Mucosa of rectum (tissue), 2 donors: ENCODE measurements around the gene ESR1.
"Not testable (repeated sequence)": the region's sequence is repeated elsewhere in the genome, so short reads cannot be mapped to it uniquely, and the experiment has no call there.

ENCODE experiments used
- H3K27ac ChIP-seq, 2 donors: one replicate each; pipeline ENCODE4 v1.7.0; 2013; ENCODE audit warnings: inconsistent platforms in 2 of 2, low read depth in 2 of 2, low read length in 2 of 2
- H3K27me3 ChIP-seq, 2 donors: one replicate each; pipeline ENCODE4 v1.7.0; 2013; ENCODE audit warnings: low read length in 2 of 2; ENCODE audit not compliant: control insufficient read depth in 2 of 2, insufficient read depth in 2 of 2
- H3K36me3 ChIP-seq, 2 donors: one replicate each; pipeline ENCODE4 v1.7.0; 2013; ENCODE audit warnings: low read length in 2 of 2; ENCODE audit not compliant: control insufficient read depth in 2 of 2, insufficient read depth in 2 of 2
- H3K4me1 ChIP-seq, 2 donors: one replicate each; pipeline ENCODE4 v1.7.0; 2013; ENCODE audit warnings: low read length in 2 of 2, mild to moderate bottlenecking in 1 of 2; ENCODE audit not compliant: control insufficient read depth in 2 of 2, insufficient read depth in 2 of 2
- H3K4me3 ChIP-seq, 2 donors: one replicate each; pipeline ENCODE4 v1.7.0; 2013; ENCODE audit warnings: low read length in 2 of 2
- H3K9ac ChIP-seq, 2 donors: one replicate each; pipeline ENCODE4 v1.7.0; 2013; ENCODE audit warnings: low read length in 2 of 2, low read depth in 1 of 2, mild to moderate bottlenecking in 1 of 2
- H3K9me3 ChIP-seq, 2 donors: one replicate each; pipeline ENCODE4 v1.7.0; 2013; ENCODE audit warnings: low read length in 2 of 2; ENCODE audit not compliant: control insufficient read depth in 2 of 2
- donor health status: healthy.
- donor health status: Normal muscosa, but diverticular disease.

ESR1 gene

GRCh38 chr6:152062476-152062875, 255.0 kb downstream of the ESR1 start:
- Histone ChIP-seq H3K27me3 (no peaks in the 10 kb centered on the region), H3K36me3 (no peaks in the 10 kb centered on the region), H3K4me3 (no peak overlapping the region), H3K4me1 (no peaks in the 10 kb centered on the region), H3K9ac (no peak overlapping the region), H3K27ac (no peak overlapping the region), H3K9me3 (no peaks in the 10 kb centered on the region)

DNA sequence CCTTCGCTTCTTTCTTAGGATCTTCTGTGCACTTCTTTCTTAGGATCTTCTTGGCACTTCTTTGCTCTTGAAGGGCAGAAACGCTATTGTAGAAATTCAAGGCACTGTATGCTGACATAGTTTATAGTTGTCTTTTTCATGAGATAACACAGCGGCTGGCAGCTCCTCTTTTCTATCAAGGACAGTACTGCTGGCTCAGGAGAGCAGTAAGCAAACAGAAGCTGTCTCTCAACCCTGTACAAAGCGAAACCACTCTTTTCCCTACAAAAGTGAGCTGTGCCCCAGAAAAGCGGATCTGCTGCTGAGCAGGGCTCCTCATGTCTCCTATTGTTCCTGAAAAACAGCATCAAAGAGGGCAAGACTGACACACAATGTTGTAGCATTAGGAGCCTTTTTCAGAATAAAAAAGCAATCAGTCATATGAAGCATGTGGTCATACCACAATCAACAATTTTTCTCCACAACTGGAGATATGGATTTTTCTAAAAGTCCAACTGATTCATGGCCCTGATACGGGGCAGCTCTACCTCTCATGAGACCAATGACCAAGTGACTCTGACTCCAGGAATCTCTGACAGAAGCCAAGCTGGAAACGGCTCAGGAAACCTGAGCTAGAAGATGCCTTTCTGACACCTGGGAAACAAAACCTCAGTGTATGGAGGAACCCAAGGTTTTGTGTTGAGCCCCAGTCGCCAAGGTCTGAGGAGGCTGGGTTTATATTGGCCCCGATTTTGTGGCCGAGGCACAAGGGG, 255.9 kb downstream of the ESR1 start:
- Histone ChIP-seq H3K27ac (no peak overlapping the region), H3K4me1 (no peaks in the 10 kb centered on the region), H3K4me3 (no peak overlapping the region), H3K27me3 (no peaks in the 10 kb centered on the region), H3K36me3 (no peaks in the 10 kb centered on the region), H3K9ac (no peak overlapping the region), H3K9me3 (no peaks in the 10 kb centered on the region)

DNA sequence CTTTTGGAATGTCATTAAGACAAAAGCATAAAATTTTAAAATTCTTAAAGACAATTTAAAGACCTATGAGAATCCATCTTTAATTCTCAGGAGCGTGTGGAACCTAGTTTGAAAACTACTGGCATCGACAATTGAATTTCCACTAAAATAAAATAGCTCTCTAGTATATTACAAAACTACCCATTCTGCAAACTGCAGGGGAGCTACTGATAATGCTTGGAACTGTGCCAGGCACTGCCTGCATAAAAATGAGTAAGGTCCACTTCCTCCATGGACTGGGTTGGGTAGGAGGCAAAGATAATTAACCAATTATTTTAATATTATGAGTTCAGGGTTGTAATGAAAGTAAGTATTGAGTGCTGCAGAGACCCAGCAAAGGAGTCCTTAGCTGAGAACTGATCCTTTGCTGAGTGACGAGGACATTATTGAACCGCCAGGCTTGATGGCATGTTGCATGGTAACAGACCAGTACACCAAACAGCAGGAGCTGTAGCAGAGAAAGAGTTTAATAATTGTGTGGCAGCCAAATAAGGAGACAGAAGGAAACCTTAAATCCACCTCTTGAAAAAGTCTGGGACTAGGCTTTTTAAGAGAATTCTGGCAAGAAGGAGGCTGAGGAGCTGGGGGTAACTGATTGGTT, 261.3 kb downstream of the ESR1 start:
- no peak overlapping the region for H3K9ac ChIP-seq

DNA sequence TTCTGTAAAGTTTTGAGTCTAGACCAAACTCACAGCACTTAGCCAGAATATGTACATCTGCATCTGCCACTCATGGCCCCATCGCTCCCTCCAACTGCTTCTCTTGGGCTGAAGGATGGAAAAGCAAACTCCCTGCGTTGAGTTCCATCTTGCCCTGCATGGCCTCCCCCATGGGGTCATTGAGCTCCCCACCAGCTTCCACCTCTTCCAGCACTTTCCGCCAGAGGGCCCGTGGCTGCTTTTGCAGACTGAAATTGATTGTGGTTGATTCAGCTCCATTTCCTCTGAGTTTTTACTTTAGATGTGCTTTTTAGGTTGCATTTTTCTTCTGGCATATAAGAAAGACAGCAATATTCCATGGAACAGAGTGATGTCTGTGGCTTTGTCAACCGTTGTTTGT, 263.1 kb downstream of the ESR1 start:
- Histone ChIP-seq H3K4me1 (no peaks in the 10 kb centered on the region), H3K9ac (no peak overlapping the region), H3K4me3 (no peak overlapping the region), H3K27me3 (no peaks in the 10 kb centered on the region), H3K9me3 (no peaks in the 10 kb centered on the region), H3K36me3 (no peaks in the 10 kb centered on the region), H3K27ac (no peak overlapping the region)

More for the DNA sequence above, 261.3 kb downstream of the ESR1 start:
- Histone ChIP-seq H3K9me3 (no peaks in the 10 kb centered on the region), H3K36me3 (no peaks in the 10 kb centered on the region), H3K4me3 (no peak overlapping the region), H3K4me1 (no peaks in the 10 kb centered on the region), H3K27ac (no peak overlapping the region), H3K27me3 (no peaks in the 10 kb centered on the region)

DNA sequence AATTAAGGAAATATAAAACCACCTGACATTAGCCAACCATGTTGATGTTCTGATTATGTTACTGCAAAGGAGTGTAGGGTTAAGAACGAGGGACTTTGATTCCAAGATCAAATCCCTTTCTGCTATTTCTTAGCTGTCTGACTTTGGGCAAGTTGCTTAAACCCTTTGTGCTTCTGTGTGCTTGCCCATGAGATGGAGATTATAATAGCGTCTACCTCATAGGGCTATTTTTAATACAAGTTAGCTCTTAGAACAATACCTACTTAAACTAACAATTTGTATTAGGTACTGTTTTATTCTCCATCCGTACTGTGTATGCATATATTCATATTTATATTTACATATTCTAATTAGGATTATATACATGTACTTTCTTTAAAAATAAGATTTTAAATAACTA, 263.8 kb downstream of the ESR1 start:
- no peaks in the 10 kb centered on the region for H3K36me3 ChIP-seq
- H3K27me3 ChIP-seq = no peaks in the 10 kb centered on the region
- H3K9ac ChIP-seq = no peak overlapping the region
- H3K4me3 ChIP-seq = no peak overlapping the region
- no peak overlapping the region for H3K27ac ChIP-seq
- H3K4me1 ChIP-seq = no peaks in the 10 kb centered on the region
- no peaks in the 10 kb centered on the region for H3K9me3 ChIP-seq

- Histone ChIP-seq H3K9ac (no peak overlapping the region), H3K4me3 (no peak overlapping the region), H3K36me3 (no peaks in the 10 kb centered on the region), H3K27ac (no peak overlapping the region), H3K4me1 (no peaks in the 10 kb centered on the region), H3K9me3 (no peaks in the 10 kb centered on the region), H3K27me3 (no peaks in the 10 kb centered on the region)
These were observed 264.4 kb downstream of the ESR1 start for GRCh38 chr6:152071843-152072242.

DNA sequence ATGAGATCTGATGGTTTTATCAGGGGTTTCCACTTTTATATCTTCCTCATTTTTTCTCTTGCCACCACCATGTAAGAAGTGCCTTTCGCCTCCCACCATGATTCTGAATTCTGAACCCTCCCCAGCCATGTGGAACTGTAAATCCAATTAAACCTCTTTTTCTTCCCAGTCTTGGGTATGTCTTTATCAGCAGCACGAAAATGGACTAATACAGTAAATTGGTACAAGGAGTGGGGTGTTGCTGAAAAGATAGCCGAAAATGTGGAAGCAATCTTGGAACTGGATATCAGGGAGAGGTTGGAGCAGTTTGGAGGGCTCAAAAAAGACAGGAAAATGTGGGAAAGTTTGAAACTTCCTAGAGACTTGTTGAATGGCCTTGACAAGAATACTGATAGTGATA, 268.8 kb downstream of the ESR1 start:
- not testable (repeated sequence) for H3K4me3 ChIP-seq, H3K27ac ChIP-seq, H3K9me3 ChIP-seq, H3K36me3 ChIP-seq, H3K4me1 ChIP-seq, H3K27me3 ChIP-seq, H3K9ac ChIP-seq

- no peak overlapping the region for H3K27ac ChIP-seq
- no peak overlapping the region for H3K9ac ChIP-seq
- H3K9me3 ChIP-seq = no peaks in the 10 kb centered on the region
- no peaks in the 10 kb centered on the region for H3K36me3 ChIP-seq
- no peaks in the 10 kb centered on the region for H3K27me3 ChIP-seq
- no peak overlapping the region for H3K4me3 ChIP-seq
- no peaks in the 10 kb centered on the region for H3K4me1 ChIP-seq
These were observed 270.5 kb downstream of the ESR1 start for GRCh38 chr6:152078001-152078400.

- no peak overlapping the region for H3K27ac ChIP-seq
- no peaks in the 10 kb centered on the region for H3K4me1 ChIP-seq
- no peaks in the 10 kb centered on the region for H3K27me3 ChIP-seq
- H3K9ac ChIP-seq = no peak overlapping the region
- H3K36me3 ChIP-seq = no peaks in the 10 kb centered on the region
- no peaks in the 10 kb centered on the region for H3K9me3 ChIP-seq
- H3K4me3 ChIP-seq = no peak overlapping the region
These were observed 271.3 kb downstream of the ESR1 start for GRCh38 chr6:152078804-152079203.

DNA sequence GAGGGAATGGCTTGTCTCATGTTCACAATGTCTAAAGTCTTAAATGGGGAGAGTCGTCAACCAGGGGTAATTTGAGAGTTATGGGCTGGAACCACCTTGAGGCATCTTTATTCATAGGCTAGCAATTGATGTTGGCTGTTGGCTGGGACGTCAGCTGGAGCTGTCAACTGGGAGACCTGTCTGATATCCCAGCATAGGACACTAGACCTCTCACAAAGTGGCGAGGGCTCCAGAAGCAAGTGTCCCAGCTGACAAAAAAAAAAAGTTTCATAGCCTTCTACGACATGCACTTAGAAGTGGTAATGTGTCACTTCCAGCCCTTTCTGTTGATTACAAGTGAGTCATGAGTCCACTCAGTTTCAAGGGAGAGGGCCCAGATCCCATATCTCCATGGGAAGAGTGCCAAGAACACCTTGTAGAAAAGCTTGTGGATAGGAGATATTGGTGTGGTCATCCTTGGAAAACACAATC, 278.0 kb downstream of the ESR1 start:
- H3K4me3 ChIP-seq = no peak overlapping the region
- no peak overlapping the region for H3K9ac ChIP-seq
- no peaks in the 10 kb centered on the region for H3K9me3 ChIP-seq
- H3K27me3 ChIP-seq = no peaks in the 10 kb centered on the region
- no peaks in the 10 kb centered on the region for H3K4me1 ChIP-seq
- H3K36me3 ChIP-seq = no peaks in the 10 kb centered on the region
- no peak overlapping the region for H3K27ac ChIP-seq
